GM12878 (cell line): ENCODE data around the gene SEMA6C.
"Not testable (repeated sequence)": the region's sequence is repeated elsewhere in the genome, so short reads cannot be mapped to it uniquely, and the experiment has no call there.

ENCODE experiments used
- ATF3 ChIP-seq: IDR thresholded peaks from 2 replicates; pipeline ENCODE4 v1.6.1; 2011; ENCODE audit warnings: low read depth, mild to moderate bottlenecking, low read length, moderate library complexity, borderline replicate concordance; ENCODE audit errors: extremely low read depth
- BHLHE40 ChIP-seq, 2 experiments: fragments of 450-650 bp in 1 of 2; IDR thresholded peaks; 2 replicates each; pipeline ENCODE4 v1.6.1; 2011 to 2017; ENCODE audit warnings: low read depth in 2 of 2, borderline replicate concordance in 1 of 2, improper control_type of control experiment in 1 of 2, low read length in 1 of 2, mild to moderate bottlenecking in 1 of 2
- CREB1 ChIP-seq: IDR thresholded peaks from 2 replicates; pipeline ENCODE4 v1.6.1; 2012; ENCODE audit warnings: low read depth, mild to moderate bottlenecking, inconsistent platforms
- CREM ChIP-seq: IDR thresholded peaks from 2 replicates; pipeline ENCODE4 v1.6.1; 2014; ENCODE audit warnings: antibody characterized with exemption, low read depth
- CTCF ChIP-seq, 3 experiments: IDR thresholded peaks in 2 of 3; conservative IDR thresholded peaks in 1 of 3; 2 replicates each; pipeline ENCODE4 v1.5.1; 2011; ENCODE audit warnings: low read depth in 3 of 3, low read length in 3 of 3, mild to moderate bottlenecking in 3 of 3, control low read depth in 2 of 3, moderate library complexity in 2 of 3, inconsistent platforms in 1 of 3, mixed read lengths in 1 of 3; ENCODE audit not compliant: control insufficient read depth in 2 of 3, insufficient read depth in 1 of 3; ENCODE audit errors: extremely low read depth in 1 of 3
- ELK1 ChIP-seq: IDR thresholded peaks from 2 replicates; pipeline ENCODE4 v1.6.1; 2012; ENCODE audit warnings: low read depth, low read length, improper control_type of control experiment
- JUND ChIP-seq: IDR thresholded peaks from 2 replicates; pipeline ENCODE4 v1.6.1; 2012; ENCODE audit warnings: low read depth, mild to moderate bottlenecking, low read length, improper control_type of control experiment, moderate library complexity
- POLR2A ChIP-seq: IDR thresholded peaks from 2 replicates; pipeline ENCODE4 v1.6.1; 2011; ENCODE audit warnings: low read depth, mild to moderate bottlenecking, low read length
- RCOR1 ChIP-seq: conservative IDR thresholded peaks from 2 replicates; pipeline ENCODE4 v1.6.1; 2012; ENCODE audit warnings: low read depth, low read length, improper control_type of control experiment
- REST ChIP-seq: IDR thresholded peaks from 2 replicates; pipeline ENCODE4 v1.6.1; 2012; ENCODE audit warnings: mild to moderate bottlenecking, low read depth, low read length
- SP1 ChIP-seq: IDR thresholded peaks from one replicate; pipeline ENCODE4 v1.6.1; 2011; ENCODE audit warnings: low read depth, low read length
- YBX1 ChIP-seq: fragments of 450-650 bp; IDR thresholded peaks from 2 replicates; pipeline ENCODE4 v1.6.1; 2016; ENCODE audit warnings: antibody characterized with exemption

- not testable (repeated sequence) for TF ChIP-seq REST; ELK1; ATF3; YBX1; POLR2A; SP1; CREM; CTCF (IDR thresholded peaks at IDR 0.05 in 2 of 3, conservative IDR thresholded peaks at IDR 0.05 in 1 of 3; ENCODE audit: control insufficient read depth in 2 of 3, extremely low read depth in 1 of 3, insufficient read depth in 1 of 3, low read depth in 3 of 3, low read length in 3 of 3); RCOR1; CREB1; JUND; BHLHE40 (IDR thresholded peaks at IDR 0.05; ENCODE audit: borderline replicate concordance in 1 of 2, low read depth in 2 of 2, low read length in 1 of 2)
Measured at GRCh38 chr1:151097426-151097825, 49.0 kb downstream of the SEMA6C start.
